AG09309 (cell line): Measurements from ENCODE around the gene NRP1.

ENCODE experiments used
- DNase-seq: peaks from one replicate; pipeline ENCODE4 v3.0.0-alpha.2; 2010; ENCODE audit warnings: low read depth
- H3K4me3 ChIP-seq: 2 replicates; pipeline ENCODE4 v1.5.1; 2011; ENCODE audit warnings: mild to moderate bottlenecking, low read depth, low read length, moderate library complexity; ENCODE audit not compliant: control insufficient read depth
- CTCF ChIP-seq: IDR thresholded peaks from 2 replicates; pipeline ENCODE4 v1.5.1; 2011; ENCODE audit warnings: mild to moderate bottlenecking, low read depth, low read length, inconsistent platforms; ENCODE audit not compliant: insufficient read depth, control insufficient read depth; ENCODE audit errors: missing control alignments

Gene NRP1

GRCh38 chr10:33233635-33234034 lies 100.8 kb downstream of the NRP1 start:
- TF ChIP-seq CTCF: no peak
- no peak overlapping the region for H3K4me3 ChIP-seq

GRCh38 chr10:33233221-33233620 lies 101.2 kb downstream of the NRP1 start:
- TF ChIP-seq CTCF: no peak
- no peak overlapping the region for H3K4me3 ChIP-seq
- DNase-seq: no peak

More at GRCh38 chr10:33233635-33234034, 100.8 kb downstream of the NRP1 start:
- DNase-seq: no peak

- H3K4me3 ChIP-seq: no peak overlapping the region
- no peak for TF ChIP-seq CTCF
- DNase-seq: no peak
Measured at GRCh38 chr10:33231621-33232350, 102.7 kb downstream of the NRP1 start.

- TF ChIP-seq CTCF: no peak
- DNase-seq: no peak
Measured at GRCh38 chr10:33229949-33230267, 104.6 kb downstream of the NRP1 start.

GRCh38 chr10:33229252-33229948 lies 105.1 kb downstream of the NRP1 start:
- DNase-seq: peak; percentile 51
- H3K4me3 ChIP-seq: no peak overlapping the region
- no peak for TF ChIP-seq CTCF

More at GRCh38 chr10:33229949-33230267, 104.6 kb downstream of the NRP1 start:
- H3K4me3 ChIP-seq: no peak overlapping the region

- TF ChIP-seq CTCF: no peak
- DNase-seq: no peak
- no peak overlapping the region for H3K4me3 ChIP-seq
Measured at GRCh38 chr10:33228426-33228825, 106.0 kb downstream of the NRP1 start.
